ENCODE data around the gene G6PD. TPM values are rescaled to one million over a fixed set of nuclear protein-coding genes. Genes with fewer than 3 reads are reported as not detected.
A peak's percentile ranks its signal among the peaks of the same experiment; 100 is the strongest.

The G6PD gene
- total RNA-seq, 1 experiment from 2014 or later = 72.8 TPM

DNA sequence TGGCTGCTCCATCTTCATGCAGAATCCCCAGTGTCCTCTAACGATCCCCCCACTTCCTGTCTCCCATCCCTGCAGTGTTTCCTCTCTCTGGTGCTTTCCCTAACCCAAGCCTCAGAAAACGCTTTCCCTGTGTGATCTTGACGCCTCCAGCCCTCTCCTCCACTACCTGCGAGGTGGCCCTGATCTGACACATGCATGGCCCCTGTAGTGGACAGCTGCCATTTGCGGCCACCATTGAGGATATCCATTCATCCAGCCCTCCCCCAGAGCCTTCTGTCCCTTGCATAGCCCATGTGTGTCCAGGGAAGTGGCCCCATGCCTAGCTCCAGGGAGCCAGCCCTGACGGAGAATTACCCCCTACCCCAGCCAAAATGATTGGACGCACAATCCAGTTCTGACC lies 63.3 kb downstream of the G6PD start (continued):
- TF ChIP-seq, protein P1, sequence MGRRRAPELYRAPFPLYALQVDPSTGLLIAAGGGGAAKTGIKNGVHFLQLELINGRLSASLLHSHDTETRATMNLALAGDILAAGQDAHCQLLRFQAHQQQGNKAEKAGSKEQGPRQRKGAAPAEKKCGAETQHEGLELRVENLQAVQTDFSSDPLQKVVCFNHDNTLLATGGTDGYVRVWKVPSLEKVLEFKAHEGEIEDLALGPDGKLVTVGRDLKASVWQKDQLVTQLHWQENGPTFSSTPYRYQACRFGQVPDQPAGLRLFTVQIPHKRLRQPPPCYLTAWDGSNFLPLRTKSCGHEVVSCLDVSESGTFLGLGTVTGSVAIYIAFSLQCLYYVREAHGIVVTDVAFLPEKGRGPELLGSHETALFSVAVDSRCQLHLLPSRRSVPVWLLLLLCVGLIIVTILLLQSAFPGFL (CRISPR knock-in tag; IDR thresholded peaks at IDR 0.05; ENCODE audit: borderline replicate concordance) = no peak
- TF ChIP-seq TEAD1 (CRISPR knock-in tag; IDR thresholded peaks at IDR 0.05) = no peak
- TF ChIP-seq, protein P2, sequence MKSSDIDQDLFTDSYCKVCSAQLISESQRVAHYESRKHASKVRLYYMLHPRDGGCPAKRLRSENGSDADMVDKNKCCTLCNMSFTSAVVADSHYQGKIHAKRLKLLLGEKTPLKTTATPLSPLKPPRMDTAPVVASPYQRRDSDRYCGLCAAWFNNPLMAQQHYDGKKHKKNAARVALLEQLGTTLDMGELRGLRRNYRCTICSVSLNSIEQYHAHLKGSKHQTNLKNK (CRISPR knock-in tag; IDR thresholded peaks at IDR 0.05) = no peak
- no peak for TF ChIP-seq GABPB1 (CRISPR knock-in tag; IDR thresholded peaks at IDR 0.05)

DNA sequence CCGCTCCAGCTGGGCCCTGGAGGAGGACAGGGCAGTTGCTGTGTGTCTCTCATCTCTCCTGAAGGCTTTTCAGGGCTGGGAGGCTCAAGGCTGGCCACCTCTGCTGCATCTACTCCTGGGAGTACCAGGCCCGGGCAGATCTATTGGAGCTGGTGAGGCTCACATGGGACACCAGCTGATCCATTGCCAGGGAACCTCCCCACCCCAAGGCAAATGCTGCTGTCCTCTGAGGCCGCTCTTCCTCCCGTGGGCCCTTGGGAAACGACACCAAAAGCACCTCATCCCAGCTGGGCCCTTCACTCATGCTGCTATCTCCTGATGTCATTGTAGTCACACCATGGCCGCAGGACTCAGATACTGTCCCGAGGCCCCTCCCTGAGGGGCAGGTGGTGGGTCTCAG lies 63.9 kb downstream of the G6PD start:
- H3K4me3 Mint-ChIP-seq = no peak overlapping the region
- no peak for DNase-seq (ENCODE audit: low spot score)
- ChIA-PET CTCF (interaction anchor here (0.6 to 0.9 kb wide), 2 partner anchors 44 to 58 kb away, joined by 4 to 6 read pairs; no protein-coding TSS in a partner anchor), POLR2A (no interaction called here)
- no peaks in the 10 kb centered on the region for H3K9me3 Mint-ChIP-seq
- no peak for ATAC-seq
- no peak overlapping the region for H3K27ac Mint-ChIP-seq
- TF ChIP-seq, protein P3, sequence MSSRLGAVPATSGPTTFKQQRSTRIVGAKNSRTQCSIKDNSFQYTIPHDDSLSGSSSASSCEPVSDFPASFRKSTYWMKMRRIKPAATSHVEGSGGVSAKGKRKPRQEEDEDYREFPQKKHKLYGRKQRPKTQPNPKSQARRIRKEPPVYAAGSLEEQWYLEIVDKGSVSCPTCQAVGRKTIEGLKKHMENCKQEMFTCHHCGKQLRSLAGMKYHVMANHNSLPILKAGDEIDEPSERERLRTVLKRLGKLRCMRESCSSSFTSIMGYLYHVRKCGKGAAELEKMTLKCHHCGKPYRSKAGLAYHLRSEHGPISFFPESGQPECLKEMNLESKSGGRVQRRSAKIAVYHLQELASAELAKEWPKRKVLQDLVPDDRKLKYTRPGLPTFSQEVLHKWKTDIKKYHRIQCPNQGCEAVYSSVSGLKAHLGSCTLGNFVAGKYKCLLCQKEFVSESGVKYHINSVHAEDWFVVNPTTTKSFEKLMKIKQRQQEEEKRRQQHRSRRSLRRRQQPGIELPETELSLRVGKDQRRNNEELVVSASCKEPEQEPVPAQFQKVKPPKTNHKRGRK (CRISPR knock-in tag; IDR thresholded peaks at IDR 0.05; ENCODE audit: borderline replicate concordance) = no peak
- TF ChIP-seq TEAD4 (CRISPR knock-in tag; IDR thresholded peaks at IDR 0.05) (no peak), ZNF416 (CRISPR knock-in tag; IDR thresholded peaks at IDR 0.05) (no peak), ELF4 (CRISPR knock-in tag; IDR thresholded peaks at IDR 0.05; ENCODE audit: low read depth) (no peak), MXD4 (CRISPR knock-in tag; IDR thresholded peaks at IDR 0.05; ENCODE audit: borderline replicate concordance) (no peak)
- TF ChIP-seq, protein P4, sequence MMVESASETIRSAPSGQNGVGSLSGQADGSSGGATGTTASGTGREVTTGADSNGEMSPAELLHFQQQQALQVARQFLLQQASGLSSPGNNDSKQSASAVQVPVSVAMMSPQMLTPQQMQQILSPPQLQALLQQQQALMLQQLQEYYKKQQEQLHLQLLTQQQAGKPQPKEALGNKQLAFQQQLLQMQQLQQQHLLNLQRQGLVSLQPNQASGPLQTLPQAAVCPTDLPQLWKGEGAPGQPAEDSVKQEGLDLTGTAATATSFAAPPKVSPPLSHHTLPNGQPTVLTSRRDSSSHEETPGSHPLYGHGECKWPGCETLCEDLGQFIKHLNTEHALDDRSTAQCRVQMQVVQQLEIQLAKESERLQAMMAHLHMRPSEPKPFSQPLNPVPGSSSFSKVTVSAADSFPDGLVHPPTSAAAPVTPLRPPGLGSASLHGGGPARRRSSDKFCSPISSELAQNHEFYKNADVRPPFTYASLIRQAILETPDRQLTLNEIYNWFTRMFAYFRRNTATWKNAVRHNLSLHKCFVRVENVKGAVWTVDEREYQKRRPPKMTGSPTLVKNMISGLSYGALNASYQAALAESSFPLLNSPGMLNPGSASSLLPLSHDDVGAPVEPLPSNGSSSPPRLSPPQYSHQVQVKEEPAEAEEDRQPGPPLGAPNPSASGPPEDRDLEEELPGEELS (CRISPR knock-in tag; IDR thresholded peaks at IDR 0.05) = no peak
- H3K36me3 Mint-ChIP-seq = no peaks in the 10 kb centered on the region; the same call in 1 of the 2 replicates
- H3K27me3 Mint-ChIP-seq (ENCODE audit: low read depth) = no peaks in the 10 kb centered on the region
- H3K4me1 Mint-ChIP-seq = peaks cover 3% of the 10 kb centered on the region; the same call in 1 of the 2 replicates

DNA sequence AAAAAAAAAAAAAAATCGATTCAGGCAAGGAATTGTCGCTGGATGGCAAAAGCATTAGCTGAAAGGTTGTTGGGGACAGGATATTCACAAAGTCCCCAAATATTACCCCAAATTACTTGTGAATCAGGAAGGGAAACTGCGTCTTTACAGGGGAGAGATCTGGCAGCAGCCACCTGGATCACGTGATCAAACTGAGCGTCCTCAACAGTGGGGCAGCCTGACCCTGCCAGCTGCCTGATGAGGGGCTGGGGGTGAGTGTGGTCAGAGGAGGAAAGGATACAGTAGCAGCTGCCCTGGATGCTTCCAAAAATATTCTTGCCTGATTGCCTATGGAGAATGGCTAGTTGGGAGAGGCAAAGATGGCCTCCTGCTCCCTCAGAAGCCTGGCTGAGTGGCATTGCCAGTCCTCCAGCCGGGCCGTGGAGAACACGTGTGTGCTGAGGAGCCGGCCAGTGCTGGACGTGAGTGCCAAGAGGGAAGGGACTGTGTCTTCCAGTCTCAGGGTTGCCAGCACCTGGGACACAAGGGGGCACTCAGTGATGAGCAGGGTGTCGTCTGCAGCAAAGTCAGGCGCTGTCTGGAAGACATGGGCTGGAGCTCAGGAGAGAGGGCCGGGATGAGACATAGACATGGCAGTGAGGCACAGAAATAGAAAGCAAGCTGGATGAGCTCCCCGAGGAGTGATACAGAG lies 64.6 kb downstream of the G6PD start:
- Mint-ChIP-seq H3K27me3 (ENCODE audit: low read depth) (no peaks in the 10 kb centered on the region), H3K4me3 (no peak overlapping the region), H3K4me1 (peaks cover 3% of the 10 kb centered on the region; the same call in 1 of the 2 replicates), H3K9me3 (no peaks in the 10 kb centered on the region), H3K27ac (peak overlapping the region; percentile 40; the same call in 1 of the 2 replicates), H3K36me3 (no peaks in the 10 kb centered on the region)
- ChIA-PET CTCF (interaction anchor here (0.6 to 0.9 kb wide), 2 partner anchors 45 to 57 kb away, joined by 4 to 6 read pairs; no protein-coding TSS in a partner anchor), POLR2A (no interaction called here)
- TF ChIP-seq ZNF416 (CRISPR knock-in tag; IDR thresholded peaks at IDR 0.05) (no peak), SMAD3 (CRISPR knock-in tag; IDR thresholded peaks at IDR 0.05; ENCODE audit: borderline replicate concordance) (no peak)
- TF ChIP-seq, protein P5, sequence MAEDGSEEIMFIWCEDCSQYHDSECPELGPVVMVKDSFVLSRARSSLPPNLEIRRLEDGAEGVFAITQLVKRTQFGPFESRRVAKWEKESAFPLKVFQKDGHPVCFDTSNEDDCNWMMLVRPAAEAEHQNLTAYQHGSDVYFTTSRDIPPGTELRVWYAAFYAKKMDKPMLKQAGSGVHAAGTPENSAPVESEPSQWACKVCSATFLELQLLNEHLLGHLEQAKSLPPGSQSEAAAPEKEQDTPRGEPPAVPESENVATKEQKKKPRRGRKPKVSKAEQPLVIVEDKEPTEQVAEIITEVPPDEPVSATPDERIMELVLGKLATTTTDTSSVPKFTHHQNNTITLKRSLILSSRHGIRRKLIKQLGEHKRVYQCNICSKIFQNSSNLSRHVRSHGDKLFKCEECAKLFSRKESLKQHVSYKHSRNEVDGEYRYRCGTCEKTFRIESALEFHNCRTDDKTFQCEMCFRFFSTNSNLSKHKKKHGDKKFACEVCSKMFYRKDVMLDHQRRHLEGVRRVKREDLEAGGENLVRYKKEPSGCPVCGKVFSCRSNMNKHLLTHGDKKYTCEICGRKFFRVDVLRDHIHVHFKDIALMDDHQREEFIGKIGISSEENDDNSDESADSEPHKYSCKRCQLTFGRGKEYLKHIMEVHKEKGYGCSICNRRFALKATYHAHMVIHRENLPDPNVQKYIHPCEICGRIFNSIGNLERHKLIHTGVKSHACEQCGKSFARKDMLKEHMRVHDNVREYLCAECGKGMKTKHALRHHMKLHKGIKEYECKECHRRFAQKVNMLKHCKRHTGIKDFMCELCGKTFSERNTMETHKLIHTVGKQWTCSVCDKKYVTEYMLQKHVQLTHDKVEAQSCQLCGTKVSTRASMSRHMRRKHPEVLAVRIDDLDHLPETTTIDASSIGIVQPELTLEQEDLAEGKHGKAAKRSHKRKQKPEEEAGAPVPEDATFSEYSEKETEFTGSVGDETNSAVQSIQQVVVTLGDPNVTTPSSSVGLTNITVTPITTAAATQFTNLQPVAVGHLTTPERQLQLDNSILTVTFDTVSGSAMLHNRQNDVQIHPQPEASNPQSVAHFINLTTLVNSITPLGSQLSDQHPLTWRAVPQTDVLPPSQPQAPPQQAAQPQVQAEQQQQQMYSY (CRISPR knock-in tag; IDR thresholded peaks at IDR 0.05) = peak; percentile 42; the same call in 1 of the 2 replicates
- TF ChIP-seq, protein P3 (CRISPR knock-in tag; IDR thresholded peaks at IDR 0.05; ENCODE audit: borderline replicate concordance) = no peak
- ATAC-seq (no peak), DNase-seq (ENCODE audit: low spot score) (no peak)
